A549 (cell line): ENCODE data around the gene PRSS27. TPM values are rescaled to one million over a fixed set of nuclear protein-coding genes. Genes with fewer than 3 reads are reported as not detected.

Experiments used
- ATAC-seq, 2 experiments: fragments of 200-7000 bp in 1 of 2; fragments of >200 bp in 1 of 2; cut with Nextera tagmentation in 1 of 2; cut with Tn5 transposase in 1 of 2; 3 replicates each; pipeline versions ENCODE4 v1.8.0 to v1.9.1; 2018 to 2020; ENCODE audit warnings: mild to moderate bottlenecking in 1 of 2, moderate library complexity in 1 of 2
- CTCF ChIA-PET: fragments of 300-600 bp; sonication (Branson Sonifier 250); formaldehyde crosslinking; extraction: SDS; loops from one replicate; lab custom pipeline; 2021; ENCODE audit warnings: antibody characterized with exemption, inconsistent platforms; lab: Yijun Ruan, JAX
- POLR2A ChIA-PET: fragments of 350-600 bp; formaldehyde crosslinking; extraction: SDS; loops from one replicate; lab custom pipeline; 2021; ENCODE audit warnings: antibody characterized with exemption, inconsistent platforms; lab: Yijun Ruan, JAX
- DNase-seq, 2 experiments: peaks; one replicate each; pipeline versions ENCODE4 v3.0.0 to v3.0.0-alpha.2; 2011 to 2016; ENCODE audit warnings: low read depth in 1 of 2, low spot score in 1 of 2
- FAIRE-seq: peaks from 2 replicates; lab custom pipeline; 2011; peaks lifted over from hg19 to GRCh38; lab: Jason Lieb, UNC
- H3K27ac ChIP-seq, 2 experiments: fragments of >200 bp; sonication (Bioruptor Twin); formaldehyde crosslinking; 3 replicates each; pipeline ENCODE4 v1.5.1; 2016 to 2017
- H3K4me1 ChIP-seq: fragments of >200 bp; sonication (Bioruptor Twin); formaldehyde crosslinking; 3 replicates; pipeline ENCODE4 v1.6.1; 2016
- H3K4me2 ChIP-seq: fragments of >200 bp; sonication (Bioruptor Twin); formaldehyde crosslinking; 3 replicates; pipeline ENCODE4 v1.6.1; 2016
- H3K4me3 ChIP-seq: fragments of >200 bp; sonication (Bioruptor Twin); formaldehyde crosslinking; 3 replicates; pipeline ENCODE4 v1.5.1; 2016
- H3K9me3 ChIP-seq: fragments of >200 bp; sonication (Bioruptor Twin); formaldehyde crosslinking; 3 replicates; pipeline ENCODE4 v1.6.1; 2016
- BHLHE40 ChIP-seq: IDR thresholded peaks from 2 replicates; pipeline ENCODE4 v1.6.1; 2012; ENCODE audit warnings: low read depth, low read length, inconsistent platforms
- CBX2 ChIP-seq: fragments of 200-600 bp; sonication (generic); IDR thresholded peaks from 2 replicates; pipeline ENCODE4 v1.6.1; 2016; ENCODE audit warnings: low read depth, mild to moderate bottlenecking, borderline replicate concordance
- CBX8 ChIP-seq: fragments of 200-600 bp; sonication (generic); IDR thresholded peaks from 2 replicates; pipeline ENCODE4 v1.6.1; 2016
- EHF ChIP-seq: fragments of 250-450 bp; sonication (Bioruptor Pico); IDR thresholded peaks from 2 replicates; pipeline ENCODE4 v1.5.0; 2020; ENCODE audit warnings: mild to moderate bottlenecking
- HMGXB4 ChIP-seq: fragments of 250-450 bp; sonication (Bioruptor Pico); IDR thresholded peaks from 2 replicates; pipeline ENCODE4 v1.5.0; 2021; ENCODE audit warnings: mild to moderate bottlenecking, moderate library complexity, borderline replicate concordance
- HOXB5 ChIP-seq: fragments of 250-450 bp; sonication (Bioruptor Pico); IDR thresholded peaks from 2 replicates; pipeline ENCODE4 v1.5.0; 2020; ENCODE audit warnings: mild to moderate bottlenecking, moderate library complexity
- JUNB ChIP-seq: fragments of >200 bp; sonication (Bioruptor Twin); formaldehyde crosslinking; IDR thresholded peaks from 2 replicates; pipeline ENCODE4 v1.6.1; 2016
- KDM1A ChIP-seq: fragments of 200-600 bp; sonication (generic); IDR thresholded peaks from 2 replicates; pipeline ENCODE4 v1.6.1; 2016; ENCODE audit warnings: low read depth, mild to moderate bottlenecking
- MAFK ChIP-seq: fragments of 450-650 bp; IDR thresholded peaks from 2 replicates; pipeline ENCODE4 v1.6.1; 2014; ENCODE audit not compliant: partially characterized antibody
- MAX ChIP-seq: IDR thresholded peaks from 2 replicates; pipeline ENCODE4 v1.6.1; 2012
- NFE2L2 ChIP-seq: fragments of 150-350 bp; conservative IDR thresholded peaks from 2 replicates; pipeline ENCODE4 v1.6.1; 2014; ENCODE audit warnings: low read length
- NR3C1 ChIP-seq: fragments of >200 bp; sonication (Bioruptor Twin); formaldehyde crosslinking; IDR thresholded peaks from 3 replicates; pipeline ENCODE4 v1.6.1; 2017
- PHF8 ChIP-seq: fragments of 200-600 bp; sonication (generic); IDR thresholded peaks from 2 replicates; pipeline ENCODE4 v1.6.1; 2016; ENCODE audit warnings: low read depth, mild to moderate bottlenecking, antibody characterized with exemption, moderate library complexity, borderline replicate concordance
- POLR2A ChIP-seq: IDR thresholded peaks from 2 replicates; pipeline ENCODE4 v1.6.1; 2012; ENCODE audit warnings: mild to moderate bottlenecking, low read length
- RAD21 ChIP-seq, 2 experiments: fragments of >200 bp in 1 of 2; sonication (Bioruptor Twin) in 1 of 2; formaldehyde crosslinking in 1 of 2; IDR thresholded peaks in 1 of 2; conservative IDR thresholded peaks in 1 of 2; 2 replicates in 1 of 2; 3 replicates in 1 of 2; pipeline ENCODE4 v1.6.1; 2012 to 2018; ENCODE audit warnings: inconsistent platforms in 1 of 2
- RARB ChIP-seq: fragments of 250-450 bp; sonication (Bioruptor Pico); IDR thresholded peaks from 2 replicates; pipeline ENCODE4 v1.8.0; 2021; ENCODE audit warnings: mild to moderate bottlenecking, moderate library complexity
- RNF2 ChIP-seq: fragments of 200-600 bp; sonication (generic); IDR thresholded peaks from 2 replicates; pipeline ENCODE4 v1.6.1; 2016; ENCODE audit warnings: low read depth, mild to moderate bottlenecking, antibody characterized with exemption, moderate library complexity, borderline replicate concordance
- ZFP36 ChIP-seq: fragments of 450-650 bp; IDR thresholded peaks from 2 replicates; pipeline ENCODE4 v1.6.1; 2014; ENCODE audit warnings: borderline replicate concordance; ENCODE audit not compliant: partially characterized antibody
- WGBS: methylation state at CpG from one replicate; pipeline ENCODE4 v1.1.6; 2017; ENCODE audit errors: missing lambda C conversion rate; 5-methylcytosine and 5-hydroxymethylcytosine counted together
- polyA plus RNA-seq, 4 experiments: library from polyadenylated mRNA; depleted of rRNA in 3 of 4; stranded (reverse); fragments of >200 nt; fragmentation: RNase III in 1 of 4; extraction: RNeasy Plus Mini Kit Qiagen cat#74134 plus additional on column Dnase treatment in 1 of 4; gene quantifications; 2 replicates in 3 of 4; 3 replicates in 1 of 4; pipeline ENCODE4 v1.2.3, GENCODE V29; 2011 to 2017
- TF ChIP-seq, protein P1 (sequence below): fragments of 150-350 bp; IDR thresholded peaks from 2 replicates; pipeline ENCODE4 v1.6.1; 2014; ENCODE audit warnings: low read depth, mild to moderate bottlenecking, low read length
- TF ChIP-seq, protein P2 (sequence below): IDR thresholded peaks from 2 replicates; pipeline ENCODE4 v1.6.1; 2012
- TF ChIP-seq, protein P3 (sequence below): fragments of 250-450 bp; sonication (Bioruptor Pico); IDR thresholded peaks from 2 replicates; pipeline ENCODE4 v1.5.0; 2020; ENCODE audit warnings: low read depth, mild to moderate bottlenecking, moderate library complexity
- TF ChIP-seq, protein P4 (sequence below): fragments of >200 bp; sonication (Bioruptor Twin); formaldehyde crosslinking; IDR thresholded peaks from 3 replicates; pipeline ENCODE4 v1.5.1; 2016
- TF ChIP-seq, protein P5 (sequence below): fragments of 200-600 bp; sonication (generic); IDR thresholded peaks from 2 replicates; pipeline ENCODE4 v1.6.1; 2016; ENCODE audit warnings: antibody characterized with exemption, mild to moderate bottlenecking, moderate library complexity
- TF ChIP-seq, protein P6 (sequence below): IDR thresholded peaks from 2 replicates; pipeline ENCODE4 v1.6.1; 2012; ENCODE audit warnings: low read depth, borderline replicate concordance

PRSS27 gene
- polyA plus RNA-seq, 2 of the 4 experiments (the other 2 are of a cell fraction): 1.00 to 1.2 TPM

GRCh38 chr16:2701713-2702437 lies 18.1 kb downstream of the PRSS27 start:
- FAIRE-seq: no peak
- ChIA-PET POLR2A (no interaction called here), CTCF (interaction anchor here (0.7 to 1.6 kb wide), 4 partner anchors 8 to 167 kb away, joined by 3 read pairs; no protein-coding TSS in a partner anchor)
- ATAC-seq: no peak
- H3K4me3 ChIP-seq: no peak overlapping the region
- no peak overlapping the region for H3K27ac ChIP-seq
- no peak overlapping the region for H3K4me2 ChIP-seq
- TF ChIP-seq RARB: no peak
- TF ChIP-seq PHF8: no peak
- no peak for TF ChIP-seq ZFP36
- TF ChIP-seq, protein P1, sequence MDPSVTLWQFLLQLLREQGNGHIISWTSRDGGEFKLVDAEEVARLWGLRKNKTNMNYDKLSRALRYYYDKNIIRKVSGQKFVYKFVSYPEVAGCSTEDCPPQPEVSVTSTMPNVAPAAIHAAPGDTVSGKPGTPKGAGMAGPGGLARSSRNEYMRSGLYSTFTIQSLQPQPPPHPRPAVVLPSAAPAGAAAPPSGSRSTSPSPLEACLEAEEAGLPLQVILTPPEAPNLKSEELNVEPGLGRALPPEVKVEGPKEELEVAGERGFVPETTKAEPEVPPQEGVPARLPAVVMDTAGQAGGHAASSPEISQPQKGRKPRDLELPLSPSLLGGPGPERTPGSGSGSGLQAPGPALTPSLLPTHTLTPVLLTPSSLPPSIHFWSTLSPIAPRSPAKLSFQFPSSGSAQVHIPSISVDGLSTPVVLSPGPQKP: no peak
- no peak for TF ChIP-seq MAX
- no peak for TF ChIP-seq RNF2
- no peak for TF ChIP-seq BHLHE40
- TF ChIP-seq, protein P2, sequence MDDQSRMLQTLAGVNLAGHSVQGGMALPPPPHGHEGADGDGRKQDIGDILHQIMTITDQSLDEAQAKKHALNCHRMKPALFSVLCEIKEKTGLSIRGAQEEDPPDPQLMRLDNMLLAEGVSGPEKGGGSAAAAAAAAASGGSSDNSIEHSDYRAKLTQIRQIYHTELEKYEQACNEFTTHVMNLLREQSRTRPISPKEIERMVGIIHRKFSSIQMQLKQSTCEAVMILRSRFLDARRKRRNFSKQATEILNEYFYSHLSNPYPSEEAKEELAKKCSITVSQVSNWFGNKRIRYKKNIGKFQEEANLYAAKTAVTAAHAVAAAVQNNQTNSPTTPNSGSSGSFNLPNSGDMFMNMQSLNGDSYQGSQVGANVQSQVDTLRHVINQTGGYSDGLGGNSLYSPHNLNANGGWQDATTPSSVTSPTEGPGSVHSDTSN: no peak
- no peak for TF ChIP-seq JUNB
- TF ChIP-seq RAD21 (conservative IDR thresholded peaks at IDR 0.05 in 1 of 2, IDR thresholded peaks at IDR 0.05 in 1 of 2): no peak
- TF ChIP-seq HMGXB4 (CRISPR knock-in tag): no peak
- TF ChIP-seq CBX8: no peak
- TF ChIP-seq HOXB5: no peak
- no peak for TF ChIP-seq NR3C1
- no peaks in the 10 kb centered on the region for H3K9me3 ChIP-seq
- H3K4me1 ChIP-seq: no peaks in the 10 kb centered on the region
- WGBS: 90% methylated on average over 25 of the region's 29 CpGs
- no peak for DNase-seq

DNA sequence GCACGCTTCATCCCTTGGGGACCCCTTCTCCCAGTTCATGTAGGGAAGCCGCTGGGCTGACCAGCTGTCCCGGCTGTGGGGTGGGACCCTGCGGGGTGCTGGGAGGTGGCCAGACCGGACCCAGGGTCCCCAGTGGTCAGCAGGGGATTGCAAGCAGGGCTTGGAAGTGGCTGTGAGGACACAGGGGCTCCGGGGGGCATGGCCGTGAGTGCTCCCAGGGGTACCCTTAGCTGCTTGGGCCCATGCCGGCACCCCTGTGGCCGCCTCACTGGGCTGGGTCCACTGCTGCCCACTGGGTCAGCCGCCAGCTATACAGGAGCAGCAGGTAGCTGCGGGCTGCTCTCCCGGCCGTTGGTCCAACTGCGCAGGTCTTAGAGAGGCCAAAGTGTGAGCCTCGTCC lies 18.8 kb downstream of the PRSS27 start:
- FAIRE-seq (no peak), ATAC-seq (no peak), DNase-seq (no peak)
- CTCF ChIA-PET: interaction anchor here (0.7 to 0.8 kb wide), 2 partner anchors 13 to 167 kb away, joined by 3 read pairs; no protein-coding TSS in a partner anchor
- H3K27ac ChIP-seq: no peak overlapping the region
- H3K4me1 ChIP-seq: no peaks in the 10 kb centered on the region
- no peak overlapping the region for H3K4me3 ChIP-seq
- POLR2A ChIA-PET: interaction anchor here (0.6 kb wide), 1 partner anchor 111 kb away, joined by 7 read pairs; no protein-coding TSS in a partner anchor
- 99% methylated on average over 14 of the region's 15 CpGs for WGBS
- H3K9me3 ChIP-seq: no peaks in the 10 kb centered on the region
- H3K4me2 ChIP-seq: no peak overlapping the region
- TF ChIP-seq NR3C1 (no peak), JUNB (no peak), EHF (CRISPR knock-in tag) (no peak), NFE2L2 (no peak), POLR2A (no peak), RAD21 (conservative IDR thresholded peaks at IDR 0.05 in 1 of 2, IDR thresholded peaks at IDR 0.05 in 1 of 2) (no peak), KDM1A (no peak), MAFK (no peak), CBX2 (no peak), MAX (no peak)
- TF ChIP-seq, protein P3, sequence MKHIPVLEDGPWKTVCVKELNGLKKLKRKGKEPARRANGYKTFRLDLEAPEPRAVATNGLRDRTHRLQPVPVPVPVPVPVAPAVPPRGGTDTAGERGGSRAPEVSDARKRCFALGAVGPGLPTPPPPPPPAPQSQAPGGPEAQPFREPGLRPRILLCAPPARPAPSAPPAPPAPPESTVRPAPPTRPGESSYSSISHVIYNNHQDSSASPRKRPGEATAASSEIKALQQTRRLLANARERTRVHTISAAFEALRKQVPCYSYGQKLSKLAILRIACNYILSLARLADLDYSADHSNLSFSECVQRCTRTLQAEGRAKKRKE (CRISPR knock-in tag): no peak
- TF ChIP-seq, protein P4, sequence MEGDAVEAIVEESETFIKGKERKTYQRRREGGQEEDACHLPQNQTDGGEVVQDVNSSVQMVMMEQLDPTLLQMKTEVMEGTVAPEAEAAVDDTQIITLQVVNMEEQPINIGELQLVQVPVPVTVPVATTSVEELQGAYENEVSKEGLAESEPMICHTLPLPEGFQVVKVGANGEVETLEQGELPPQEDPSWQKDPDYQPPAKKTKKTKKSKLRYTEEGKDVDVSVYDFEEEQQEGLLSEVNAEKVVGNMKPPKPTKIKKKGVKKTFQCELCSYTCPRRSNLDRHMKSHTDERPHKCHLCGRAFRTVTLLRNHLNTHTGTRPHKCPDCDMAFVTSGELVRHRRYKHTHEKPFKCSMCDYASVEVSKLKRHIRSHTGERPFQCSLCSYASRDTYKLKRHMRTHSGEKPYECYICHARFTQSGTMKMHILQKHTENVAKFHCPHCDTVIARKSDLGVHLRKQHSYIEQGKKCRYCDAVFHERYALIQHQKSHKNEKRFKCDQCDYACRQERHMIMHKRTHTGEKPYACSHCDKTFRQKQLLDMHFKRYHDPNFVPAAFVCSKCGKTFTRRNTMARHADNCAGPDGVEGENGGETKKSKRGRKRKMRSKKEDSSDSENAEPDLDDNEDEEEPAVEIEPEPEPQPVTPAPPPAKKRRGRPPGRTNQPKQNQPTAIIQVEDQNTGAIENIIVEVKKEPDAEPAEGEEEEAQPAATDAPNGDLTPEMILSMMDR: no peak
- TF ChIP-seq, protein P5, sequence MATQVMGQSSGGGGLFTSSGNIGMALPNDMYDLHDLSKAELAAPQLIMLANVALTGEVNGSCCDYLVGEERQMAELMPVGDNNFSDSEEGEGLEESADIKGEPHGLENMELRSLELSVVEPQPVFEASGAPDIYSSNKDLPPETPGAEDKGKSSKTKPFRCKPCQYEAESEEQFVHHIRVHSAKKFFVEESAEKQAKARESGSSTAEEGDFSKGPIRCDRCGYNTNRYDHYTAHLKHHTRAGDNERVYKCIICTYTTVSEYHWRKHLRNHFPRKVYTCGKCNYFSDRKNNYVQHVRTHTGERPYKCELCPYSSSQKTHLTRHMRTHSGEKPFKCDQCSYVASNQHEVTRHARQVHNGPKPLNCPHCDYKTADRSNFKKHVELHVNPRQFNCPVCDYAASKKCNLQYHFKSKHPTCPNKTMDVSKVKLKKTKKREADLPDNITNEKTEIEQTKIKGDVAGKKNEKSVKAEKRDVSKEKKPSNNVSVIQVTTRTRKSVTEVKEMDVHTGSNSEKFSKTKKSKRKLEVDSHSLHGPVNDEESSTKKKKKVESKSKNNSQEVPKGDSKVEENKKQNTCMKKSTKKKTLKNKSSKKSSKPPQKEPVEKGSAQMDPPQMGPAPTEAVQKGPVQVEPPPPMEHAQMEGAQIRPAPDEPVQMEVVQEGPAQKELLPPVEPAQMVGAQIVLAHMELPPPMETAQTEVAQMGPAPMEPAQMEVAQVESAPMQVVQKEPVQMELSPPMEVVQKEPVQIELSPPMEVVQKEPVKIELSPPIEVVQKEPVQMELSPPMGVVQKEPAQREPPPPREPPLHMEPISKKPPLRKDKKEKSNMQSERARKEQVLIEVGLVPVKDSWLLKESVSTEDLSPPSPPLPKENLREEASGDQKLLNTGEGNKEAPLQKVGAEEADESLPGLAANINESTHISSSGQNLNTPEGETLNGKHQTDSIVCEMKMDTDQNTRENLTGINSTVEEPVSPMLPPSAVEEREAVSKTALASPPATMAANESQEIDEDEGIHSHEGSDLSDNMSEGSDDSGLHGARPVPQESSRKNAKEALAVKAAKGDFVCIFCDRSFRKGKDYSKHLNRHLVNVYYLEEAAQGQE: no peak
- TF ChIP-seq, protein P6, sequence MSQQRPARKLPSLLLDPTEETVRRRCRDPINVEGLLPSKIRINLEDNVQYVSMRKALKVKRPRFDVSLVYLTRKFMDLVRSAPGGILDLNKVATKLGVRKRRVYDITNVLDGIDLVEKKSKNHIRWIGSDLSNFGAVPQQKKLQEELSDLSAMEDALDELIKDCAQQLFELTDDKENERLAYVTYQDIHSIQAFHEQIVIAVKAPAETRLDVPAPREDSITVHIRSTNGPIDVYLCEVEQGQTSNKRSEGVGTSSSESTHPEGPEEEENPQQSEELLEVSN: no peak
